Choroid plexus epithelial cell (primary cell): ENCODE data around the gene KIAA0232.
A peak's percentile ranks its signal among the peaks of the same experiment; 100 is the strongest.

Experiments used
- DNase-seq: peaks from one replicate; pipeline ENCODE4 v3.0.0-alpha.2; 2010; ENCODE audit warnings: low read depth
- H3K4me3 ChIP-seq: 2 replicates; pipeline ENCODE4 v1.5.1; 2011; ENCODE audit warnings: low read depth, mild to moderate bottlenecking, control low read depth, low read length, moderate library complexity
- CTCF ChIP-seq: conservative IDR thresholded peaks from 2 replicates; pipeline ENCODE4 v1.5.1; 2011; ENCODE audit warnings: low read depth, mild to moderate bottlenecking, control low read depth, inconsistent platforms, low read length, moderate library complexity

The KIAA0232 gene

GRCh38 chr4:6811165-6811564 is 28.6 kb downstream of the KIAA0232 start:
- no peak for DNase-seq
- H3K4me3 ChIP-seq = no peak overlapping the region
- TF ChIP-seq CTCF = no peak

- no peak overlapping the region for H3K4me3 ChIP-seq
- TF ChIP-seq CTCF = no peak
- DNase-seq = no peak
Measured at GRCh38 chr4:6812766-6813165, 30.2 kb downstream of the KIAA0232 start.

- H3K4me3 ChIP-seq = no peak overlapping the region
- TF ChIP-seq CTCF = no peak
- DNase-seq = no peak
Measured at GRCh38 chr4:6813725-6814124, 31.2 kb downstream of the KIAA0232 start.

- no peak overlapping the region for H3K4me3 ChIP-seq
- no peak for TF ChIP-seq CTCF
- DNase-seq = no peak
Measured at GRCh38 chr4:6815029-6815836, 32.7 kb downstream of the KIAA0232 start.

GRCh38 chr4:6819295-6819694 is 36.8 kb downstream of the KIAA0232 start:
- H3K4me3 ChIP-seq = no peak overlapping the region
- DNase-seq = no peak
- TF ChIP-seq CTCF = no peak

- no peak overlapping the region for H3K4me3 ChIP-seq
- TF ChIP-seq CTCF = no peak
- no peak for DNase-seq
Measured at GRCh38 chr4:6820695-6821094, 38.2 kb downstream of the KIAA0232 start.

GRCh38 chr4:6824071-6824470 is 41.5 kb downstream of the KIAA0232 start:
- DNase-seq = peak; percentile 26
- H3K4me3 ChIP-seq = no peak overlapping the region
- no peak for TF ChIP-seq CTCF
